K562 (cell line): ENCODE data around the gene CMIP. TPM values are rescaled to one million over a fixed set of nuclear protein-coding genes. Genes with fewer than 3 reads are reported as not detected.

Experiments
- ATAC-seq: fragments of 200-7000 bp; cut with Tn5 transposase; 3 replicates; pipeline ENCODE4 v1.9.1; 2020; ENCODE audit warnings: moderate library complexity
- BruUV-seq: library from RNA; stranded (reverse); fragments of 400-500 nt; replicated peaks from 2 replicates; lab custom pipeline; 2021; lab: Mats Ljungman, UMichigan
- CTCF ChIA-PET: fragments of 300-600 bp; formaldehyde crosslinking; extraction: SDS; loops from one replicate; lab custom pipeline; 2021; ENCODE audit warnings: low intra/inter-chr PET ratio; lab: Yijun Ruan, JAX
- POLR2A ChIA-PET: fragments of 300-600, 350-650 bp; sonication (Branson Sonifier 250); formaldehyde crosslinking; extraction: SDS; loops from one replicate; lab custom pipeline; 2021; ENCODE audit warnings: antibody characterized with exemption, inconsistent platforms; lab: Yijun Ruan, JAX
- DNase-seq, 4 experiments: peaks; one replicate each; pipeline versions ENCODE4 v3.0.0 to v3.0.0-alpha.2; 2011 to 2018; ENCODE audit warnings: low spot score in 3 of 4, mixed read lengths in 3 of 4; ENCODE audit errors: extremely low read depth in 1 of 4
- FAIRE-seq: peaks from 2 replicates; lab custom pipeline; 2011; peaks lifted over from hg19 to GRCh38; lab: Jason Lieb, UNC
- H2AFZ ChIP-seq: 2 replicates; pipeline ENCODE4 v1.6.0; 2011; ENCODE audit warnings: low read depth, low read length, control low read depth, inconsistent platforms
- H3K27ac ChIP-seq: fragments of 200-600 bp; 3 replicates; pipeline ENCODE4 v1.8.0; 2011; ENCODE audit warnings: low read depth, mild to moderate bottlenecking, control low read depth, inconsistent platforms, low read length, moderate library complexity, mixed read lengths; ENCODE audit errors: extremely low read depth
- H3K27me3 ChIP-seq, 2 experiments: fragments of 300-600 bp in 1 of 2; 2 replicates in 1 of 2; 3 replicates in 1 of 2; pipeline versions ENCODE4 v1.6.0 to v1.8.0; 2011; ENCODE audit warnings: inconsistent platforms in 2 of 2, low read length in 2 of 2, mild to moderate bottlenecking in 1 of 2, mixed read lengths in 1 of 2, moderate library complexity in 1 of 2; ENCODE audit not compliant: control insufficient read depth in 2 of 2, insufficient read depth in 2 of 2
- H3K36me3 ChIP-seq: fragments of 300-600 bp; 3 replicates; pipeline ENCODE4 v1.8.0; 2011; ENCODE audit warnings: mild to moderate bottlenecking, low read length, inconsistent platforms; ENCODE audit not compliant: control insufficient read depth, insufficient read depth
- H3K4me1 ChIP-seq, 2 experiments: fragments of 200-600 bp in 1 of 2; replicated peaks in 1 of 2; 2 replicates in 1 of 2; 3 replicates in 1 of 2; pipeline versions ENCODE4 v1.5.1 to v1.8.0; 2011; ENCODE audit warnings: inconsistent platforms in 2 of 2, low read length in 2 of 2, mild to moderate bottlenecking in 1 of 2, mixed read lengths in 1 of 2, moderate library complexity in 1 of 2; ENCODE audit not compliant: control insufficient read depth in 2 of 2, insufficient read depth in 2 of 2
- H3K4me2 ChIP-seq: 2 replicates; pipeline ENCODE4 v1.6.1; 2011; ENCODE audit warnings: low read length, control low read depth, inconsistent platforms, mixed read lengths; ENCODE audit not compliant: insufficient read depth
- H3K4me3 ChIP-seq: fragments of 200-600 bp; sonication (generic), shearing (Covaris generic); 2 replicates; pipeline ENCODE4 v1.5.1; 2016; ENCODE audit warnings: control low read depth, inconsistent platforms
- H3K79me2 ChIP-seq: fragments of 200-600 bp; 3 replicates; pipeline ENCODE4 v1.8.0; 2011; ENCODE audit warnings: low read length, inconsistent platforms; ENCODE audit not compliant: control insufficient read depth, insufficient read depth
- H3K9ac ChIP-seq, 2 experiments: 2 replicates each; pipeline versions ENCODE4 v1.6.0 to v1.6.1; 2011; ENCODE audit warnings: low read depth in 2 of 2, low read length in 2 of 2, control low read depth in 1 of 2, inconsistent platforms in 1 of 2, mild to moderate bottlenecking in 1 of 2, mixed read lengths in 1 of 2; ENCODE audit not compliant: insufficient read depth in 1 of 2
- H3K9me1 ChIP-seq: one replicate; pipeline ENCODE4 v1.6.0; 2011; ENCODE audit warnings: inconsistent platforms, mild to moderate bottlenecking, low read length, moderate library complexity; ENCODE audit not compliant: control insufficient read depth, insufficient read depth
- H3K9me3 ChIP-seq: replicated peaks from 2 replicates; pipeline ENCODE4 v1.5.1; 2011; ENCODE audit warnings: low read depth, low read length, inconsistent platforms; ENCODE audit not compliant: control insufficient read depth, insufficient read depth
- H4K20me1 ChIP-seq: replicated peaks from 2 replicates; pipeline ENCODE4 v1.6.1; 2011; ENCODE audit warnings: low read length, inconsistent platforms, mixed read lengths; ENCODE audit not compliant: control insufficient read depth, insufficient read depth
- ERF ChIP-seq: fragments of 450-650 bp; formaldehyde crosslinking; IDR thresholded peaks from 2 replicates; pipeline ENCODE4 v1.4.0; 2020; ENCODE audit warnings: mild to moderate bottlenecking, mixed read lengths
- MCM7 ChIP-seq, 2 experiments: fragments of 450-650 bp; IDR thresholded peaks; 2 replicates each; pipeline ENCODE4 v1.6.1; 2016 to 2018
- MYBL2 ChIP-seq, 2 experiments: fragments of 450-650 bp in 1 of 2; sonication (generic) in 1 of 2; formaldehyde crosslinking in 1 of 2; IDR thresholded peaks; 2 replicates each; pipeline versions ENCODE4 v1.6.1 to v1.8.1; 2017 to 2022; ENCODE audit warnings: borderline replicate concordance in 1 of 2, inconsistent platforms in 1 of 2, low read depth in 1 of 2, mild to moderate bottlenecking in 1 of 2, missing genetic modification reagents in 1 of 2, moderate library complexity in 1 of 2
- ZNF133 ChIP-seq: fragments of 250-450 bp; sonication (Bioruptor Pico); IDR thresholded peaks from 2 replicates; pipeline ENCODE4 v1.4.0; 2020; ENCODE audit warnings: mild to moderate bottlenecking
- ZNF586 ChIP-seq: fragments of 450-650 bp; formaldehyde crosslinking; conservative IDR thresholded peaks from 2 replicates; pipeline ENCODE4 v1.4.0; 2020; ENCODE audit warnings: mild to moderate bottlenecking, moderate library complexity
- WGBS: fragments of 100-300 bp; shearing (Covaris generic); methylation state at CpG from one replicate; pipeline ENCODE4 v1.1.6; 2016; ENCODE audit warnings: low coverage, mixed read lengths; ENCODE audit not compliant: insufficient coverage; ENCODE audit errors: missing lambda C conversion rate; 5-methylcytosine and 5-hydroxymethylcytosine counted together
- in situ Hi-C: fragments of 300-500 bp; cut with MboI; formaldehyde crosslinking; loops from 4 replicates; pipeline ENCODE4 v1.15.0; 2018; ENCODE audit warnings: inconsistent platforms, mixed read lengths
- intact Hi-C: fragments of 100-400 bp; cut with micrococcal nuclease; formaldehyde crosslinking; loops from 2 replicates; pipeline ENCODE4 v1.14.2; 2022
- polyA plus RNA-seq, 8 experiments: library from polyadenylated mRNA; depleted of rRNA in 4 of 8; stranded (reverse) in 5 of 8; unstranded in 3 of 8; fragments of >200 nt; fragmentation: Nextera tagmentation in 2 of 8; fragmentation: Illumina TruSeq in 1 of 8; extraction: Ambion mirVana in 2 of 8; extraction: Trizol in 1 of 8; gene quantifications; 2 replicates each; pipeline versions ENCODE4 v1.2.1 to v1.2.3, GENCODE V29; 2011 to 2014; ENCODE audit warnings: inconsistent platforms in 1 of 8, missing spikeins in 1 of 8
- total RNA-seq, 7 experiments: library from RNA; depleted of rRNA in 6 of 7; stranded (reverse); fragments of >200 nt in 6 of 7; fragmentation: Illumina TruSeq in 2 of 7; extraction: Trizol in 2 of 7; gene quantifications; 2 replicates each; pipeline versions ENCODE4 v1.2.1 to v1.2.3, GENCODE V29; 2011 to 2021; ENCODE audit warnings: low replicate concordance in 1 of 7
- TF ChIP-seq, protein P1 (sequence below), 2 experiments: IDR thresholded peaks; 2 replicates each; pipeline ENCODE4 v1.6.1; 2011; ENCODE audit warnings: borderline replicate concordance in 1 of 2, control low read depth in 1 of 2, low read depth in 1 of 2, low read length in 1 of 2, mild to moderate bottlenecking in 1 of 2, mixed read lengths in 1 of 2, moderate library complexity in 1 of 2; ENCODE audit not compliant: insufficient read depth in 1 of 2, insufficient read length in 1 of 2, poor library complexity in 1 of 2, severe bottlenecking in 1 of 2; ENCODE audit errors: extremely low read depth in 1 of 2
- TF ChIP-seq, protein P2 (sequence below): fragments of 250-450 bp; sonication (Bioruptor Pico); IDR thresholded peaks from 2 replicates; pipeline ENCODE4 v1.5.0; 2020; ENCODE audit warnings: mild to moderate bottlenecking
- TF ChIP-seq, protein P3 (sequence below): fragments of 450-650 bp; IDR thresholded peaks from 2 replicates; pipeline ENCODE4 v1.6.1; 2018; ENCODE audit not compliant: partially characterized antibody

The CMIP gene
- total and polyA plus RNA-seq, 9 of the 15 experiments (the other 6 are each of a cell fraction or from before 2014, with no cell fraction given), result 0.94 to 82.5 (median 10.3) TPM

DNA sequence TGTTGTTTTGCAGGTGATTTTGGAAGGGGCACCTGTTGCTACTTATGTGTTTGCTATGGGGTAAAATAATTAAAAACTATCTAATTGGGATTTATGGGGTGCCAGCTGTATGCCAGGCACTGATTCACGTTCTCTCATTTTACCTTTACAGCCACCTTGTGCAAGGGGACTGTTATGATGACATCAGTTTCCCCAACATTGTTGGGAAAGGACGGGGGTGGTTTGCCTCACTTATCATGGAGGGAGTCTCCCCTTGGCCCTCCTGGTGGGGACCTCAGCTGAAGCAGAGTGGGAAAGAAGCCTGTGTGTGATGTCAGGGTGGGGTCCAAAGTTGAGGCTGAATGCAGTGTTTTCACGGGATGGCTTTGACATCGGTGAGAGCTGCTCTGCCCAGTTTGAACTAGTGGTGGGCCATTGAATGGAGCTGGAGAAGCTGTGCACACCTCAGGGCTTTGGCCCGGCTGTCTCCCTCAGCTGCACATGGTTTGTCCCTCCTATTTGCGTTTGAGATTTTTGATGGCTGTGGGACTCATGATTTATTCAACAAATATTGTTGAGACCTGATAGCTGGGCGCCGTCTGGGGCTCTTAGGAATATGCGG, 36.1 kb downstream of the CMIP start:
- DNase-seq (no peak), ATAC-seq (peak; percentile 3; the same call in 1 of the 3 replicates), FAIRE-seq (no peak)
- no peak overlapping the region for H2AFZ ChIP-seq
- no peaks in the 10 kb centered on the region for H3K27me3 ChIP-seq
- peaks cover 19% of the 10 kb centered on the region; the same call in 1 of the 2 replicates for H4K20me1 ChIP-seq
- peaks cover 56 to 80% of the 10 kb centered on the region in 2 experiments for H3K4me1 ChIP-seq
- H3K9ac ChIP-seq, result peak overlapping the region; percentile 20 to 77; a peak in 3 of 4 replicates
- ChIA-PET POLR2A (interaction anchor here (0.7 to 2.8 kb wide), 7 partner anchors 11 to 249 kb away, joined by 3 to 12 read pairs (median 3); no protein-coding TSS in a partner anchor), CTCF (no interaction called here)
- peaks cover 51% of the 10 kb centered on the region for H3K36me3 ChIP-seq
- intact Hi-C loops, result loop anchor here (5.0 kb wide), 1 partner anchor 33 kb away; no protein-coding TSS in a partner anchor
- H3K4me2 ChIP-seq, result peak overlapping the region; percentile 59
- 34% methylated on average over 9 of the region's 9 CpGs for WGBS
- H3K9me3 ChIP-seq, result no peaks in the 10 kb centered on the region
- H3K27ac ChIP-seq, result peak overlapping the region; percentile 77
- peaks cover 95% of the 10 kb centered on the region for H3K79me2 ChIP-seq
- TF ChIP-seq, protein P1, sequence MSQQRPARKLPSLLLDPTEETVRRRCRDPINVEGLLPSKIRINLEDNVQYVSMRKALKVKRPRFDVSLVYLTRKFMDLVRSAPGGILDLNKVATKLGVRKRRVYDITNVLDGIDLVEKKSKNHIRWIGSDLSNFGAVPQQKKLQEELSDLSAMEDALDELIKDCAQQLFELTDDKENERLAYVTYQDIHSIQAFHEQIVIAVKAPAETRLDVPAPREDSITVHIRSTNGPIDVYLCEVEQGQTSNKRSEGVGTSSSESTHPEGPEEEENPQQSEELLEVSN (IDR thresholded peaks at IDR 0.05; ENCODE audit: borderline replicate concordance in 1 of 2, extremely low read depth in 1 of 2, insufficient read depth in 1 of 2, insufficient read length in 1 of 2, low read depth in 1 of 2, low read length in 1 of 2, poor library complexity in 1 of 2, severe bottlenecking in 1 of 2), result peak in 1 of 2 experiments; percentile 55
- TF ChIP-seq, protein P2, sequence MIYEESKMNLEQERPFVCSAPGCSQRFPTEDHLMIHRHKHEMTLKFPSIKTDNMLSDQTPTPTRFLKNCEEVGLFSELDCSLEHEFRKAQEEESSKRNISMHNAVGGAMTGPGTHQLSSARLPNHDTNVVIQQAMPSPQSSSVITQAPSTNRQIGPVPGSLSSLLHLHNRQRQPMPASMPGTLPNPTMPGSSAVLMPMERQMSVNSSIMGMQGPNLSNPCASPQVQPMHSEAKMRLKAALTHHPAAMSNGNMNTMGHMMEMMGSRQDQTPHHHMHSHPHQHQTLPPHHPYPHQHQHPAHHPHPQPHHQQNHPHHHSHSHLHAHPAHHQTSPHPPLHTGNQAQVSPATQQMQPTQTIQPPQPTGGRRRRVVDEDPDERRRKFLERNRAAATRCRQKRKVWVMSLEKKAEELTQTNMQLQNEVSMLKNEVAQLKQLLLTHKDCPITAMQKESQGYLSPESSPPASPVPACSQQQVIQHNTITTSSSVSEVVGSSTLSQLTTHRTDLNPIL (CRISPR knock-in tag), result no peak
- TF ChIP-seq ERF (CRISPR knock-in tag), result 0 out of 2 replicates have a peak, but pooled peaks have one; percentile 14
- TF ChIP-seq ZNF133 (CRISPR knock-in tag), result peak; percentile 31; the same call in 1 of the 2 replicates
- no peak for TF ChIP-seq MYBL2 (IDR thresholded peaks at IDR 0.05; ENCODE audit: low read depth)
- TF ChIP-seq MYBL2 (CRISPR knock-in tag; IDR thresholded peaks at IDR 0.05; ENCODE audit: borderline replicate concordance), result no peak
- TF ChIP-seq, protein P3, sequence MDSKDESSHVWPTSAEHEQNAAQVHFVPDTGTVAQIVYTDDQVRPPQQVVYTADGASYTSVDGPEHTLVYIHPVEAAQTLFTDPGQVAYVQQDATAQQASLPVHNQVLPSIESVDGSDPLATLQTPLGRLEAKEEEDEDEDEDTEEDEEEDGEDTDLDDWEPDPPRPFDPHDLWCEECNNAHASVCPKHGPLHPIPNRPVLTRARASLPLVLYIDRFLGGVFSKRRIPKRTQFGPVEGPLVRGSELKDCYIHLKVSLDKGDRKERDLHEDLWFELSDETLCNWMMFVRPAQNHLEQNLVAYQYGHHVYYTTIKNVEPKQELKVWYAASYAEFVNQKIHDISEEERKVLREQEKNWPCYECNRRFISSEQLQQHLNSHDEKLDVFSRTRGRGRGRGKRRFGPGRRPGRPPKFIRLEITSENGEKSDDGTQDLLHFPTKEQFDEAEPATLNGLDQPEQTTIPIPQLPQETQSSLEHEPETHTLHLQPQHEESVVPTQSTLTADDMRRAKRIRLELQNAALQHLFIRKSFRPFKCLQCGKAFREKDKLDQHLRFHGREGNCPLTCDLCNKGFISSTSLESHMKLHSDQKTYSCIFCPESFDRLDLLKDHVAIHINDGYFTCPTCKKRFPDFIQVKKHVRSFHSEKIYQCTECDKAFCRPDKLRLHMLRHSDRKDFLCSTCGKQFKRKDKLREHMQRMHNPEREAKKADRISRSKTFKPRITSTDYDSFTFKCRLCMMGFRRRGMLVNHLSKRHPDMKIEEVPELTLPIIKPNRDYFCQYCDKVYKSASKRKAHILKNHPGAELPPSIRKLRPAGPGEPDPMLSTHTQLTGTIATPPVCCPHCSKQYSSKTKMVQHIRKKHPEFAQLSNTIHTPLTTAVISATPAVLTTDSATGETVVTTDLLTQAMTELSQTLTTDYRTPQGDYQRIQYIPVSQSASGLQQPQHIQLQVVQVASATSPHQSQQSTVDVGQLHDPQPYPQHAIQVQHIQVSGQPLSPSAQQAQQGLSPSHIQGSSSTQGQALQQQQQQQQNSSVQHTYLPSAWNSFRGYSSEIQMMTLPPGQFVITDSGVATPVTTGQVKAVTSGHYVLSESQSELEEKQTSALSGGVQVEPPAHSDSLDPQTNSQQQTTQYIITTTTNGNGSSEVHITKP, result peak; percentile 70
- TF ChIP-seq MCM7 (IDR thresholded peaks at IDR 0.05), result no peak
- TF ChIP-seq ZNF586 (CRISPR knock-in tag), result no peak
- peaks cover 6% of the 10 kb centered on the region for H3K9me1 ChIP-seq
- BruUV-seq, result no TSS peak
- no peak overlapping the region for H3K4me3 ChIP-seq
- in situ Hi-C loops, result no loop called here
